Fibroblast of skin of right biceps (primary cell): ENCODE data around the gene ANXA4.
A peak's percentile ranks its signal among the peaks of the same experiment; 100 is the strongest.
"Not testable (repeated sequence)": the region's sequence is repeated elsewhere in the genome, so short reads cannot be mapped to it uniquely, and the experiment has no call there.

Experiments
- DNase-seq: peaks from one replicate; pipeline ENCODE4 v3.0.0-alpha.2; 2013

Gene ANXA4

GRCh38 chr2:69721022-69721421, 20.9 kb upstream of the ANXA4 start:
- DNase-seq = no peak

DNA sequence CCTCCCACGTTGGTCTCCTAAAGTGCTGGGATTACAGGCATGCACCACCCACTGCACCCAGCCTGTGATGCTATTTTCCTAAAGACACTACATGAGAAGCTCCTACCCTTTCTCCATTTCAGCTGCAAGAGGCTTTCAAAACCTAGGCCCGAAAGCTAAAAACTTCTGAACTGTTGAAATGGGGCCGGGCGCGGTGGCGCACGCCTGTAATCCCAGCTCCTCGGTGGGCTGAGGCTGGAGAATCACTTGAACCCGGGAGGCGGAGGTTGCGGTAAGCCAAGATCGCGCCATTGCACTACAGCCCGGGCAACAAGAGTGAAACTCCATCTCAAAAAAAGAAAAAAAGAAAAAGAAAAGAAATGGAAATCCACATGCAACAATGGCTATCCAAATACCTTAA, 18.1 kb upstream of the ANXA4 start:
- no peak for DNase-seq

- peak; percentile 73 for DNase-seq
Measured at GRCh38 chr2:69724540-69725159, 17.3 kb upstream of the ANXA4 start.

DNA sequence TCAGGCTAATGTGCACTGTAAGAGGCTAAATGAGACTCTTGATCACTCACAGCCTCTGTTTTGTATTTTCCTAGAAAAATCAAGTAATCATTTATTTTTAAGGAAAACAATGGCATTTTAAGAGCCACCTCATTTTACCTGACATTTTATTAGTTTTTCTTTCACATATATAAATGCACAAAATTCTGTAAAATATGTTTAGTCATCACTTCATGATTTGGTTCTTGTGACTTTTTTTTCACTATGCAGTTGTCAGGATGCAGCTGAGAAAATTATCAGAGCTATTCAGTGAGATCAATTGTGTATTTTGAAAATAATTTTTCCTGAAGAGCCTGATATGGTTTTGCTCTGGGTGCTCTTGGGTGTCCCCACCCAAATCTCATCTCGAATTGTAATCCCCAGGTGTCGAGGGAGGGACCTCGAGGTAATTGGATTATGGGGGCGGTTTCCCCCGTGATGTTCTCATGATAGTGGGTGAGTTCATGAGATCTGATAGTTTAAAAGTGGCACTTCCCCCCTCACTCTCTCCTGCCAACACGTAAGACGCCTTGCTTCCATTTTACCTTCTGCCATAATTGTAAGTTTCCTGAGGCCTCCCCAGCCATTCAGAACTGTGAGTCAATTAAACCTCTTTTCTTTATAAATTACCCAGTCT, 16.1 kb upstream of the ANXA4 start:
- DNase-seq = no peak

GRCh38 chr2:69729266-69729665, 12.7 kb upstream of the ANXA4 start:
- DNase-seq = no peak

GRCh38 chr2:69729781-69730180, 12.2 kb upstream of the ANXA4 start:
- DNase-seq = no peak

GRCh38 chr2:69731147-69731970, 10.6 kb upstream of the ANXA4 start:
- DNase-seq = no peak

- peak; percentile 28 for DNase-seq
Measured at GRCh38 chr2:69733342-69734034, 8.4 kb upstream of the ANXA4 start.

DNA sequence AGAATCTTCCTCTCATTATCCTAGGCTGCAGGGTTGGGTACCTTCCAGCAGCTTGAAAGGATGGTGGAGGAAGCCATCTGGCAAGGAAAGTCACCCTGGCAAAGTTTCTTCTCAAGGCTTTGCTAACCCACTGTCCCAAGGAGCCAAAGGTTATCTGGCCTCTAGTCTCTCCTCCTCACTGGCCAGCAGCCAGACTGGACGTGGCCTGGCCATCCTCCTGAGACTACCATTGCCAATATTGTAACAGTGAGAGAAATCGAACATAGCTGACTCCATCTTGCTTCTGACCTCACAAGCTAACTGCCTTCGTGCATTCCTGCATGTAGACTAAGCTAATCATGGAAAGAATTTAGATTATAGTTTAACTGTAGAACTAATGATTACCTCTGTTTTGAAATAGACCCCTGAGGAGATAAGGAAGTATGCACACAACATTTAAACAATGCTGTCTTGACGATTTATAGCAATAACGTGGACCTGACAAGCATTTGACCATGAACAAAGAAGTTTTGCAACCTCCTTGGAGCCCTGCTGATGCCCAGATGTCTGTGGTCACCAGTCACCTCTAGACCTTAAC, 7.8 kb upstream of the ANXA4 start:
- DNase-seq = no peak

DNA sequence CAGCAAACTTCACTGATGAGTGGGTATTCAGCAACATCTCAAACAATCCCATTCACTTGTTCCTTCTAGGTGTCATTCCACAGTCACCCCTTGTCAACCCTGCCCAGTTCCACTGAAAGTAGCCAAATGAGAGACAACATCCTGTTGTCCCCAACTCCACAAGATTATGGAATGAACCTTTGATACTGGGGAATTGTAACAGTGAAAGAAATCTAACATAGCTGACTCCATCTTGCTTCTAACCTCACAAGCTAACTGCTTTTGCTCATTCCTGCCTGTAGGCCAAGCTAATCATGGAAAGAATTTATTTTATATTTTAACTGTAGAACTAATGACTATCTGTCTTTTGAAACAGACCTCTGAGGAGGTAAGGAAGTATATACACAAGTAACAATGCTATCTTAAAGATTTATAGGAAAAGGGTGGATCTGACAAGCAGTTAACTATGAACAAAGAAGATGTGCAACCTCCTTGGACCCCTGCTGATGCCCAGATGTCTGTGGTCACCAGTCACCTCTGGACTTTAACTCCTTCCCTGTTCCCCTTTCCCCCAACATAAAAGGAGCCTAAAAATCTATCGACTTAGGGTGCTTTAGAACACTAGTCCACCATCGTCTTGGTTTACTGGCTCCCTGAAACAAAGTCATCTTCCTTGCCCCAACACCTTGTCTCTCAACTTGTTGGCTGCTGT, 6.9 kb upstream of the ANXA4 start:
- no peak for DNase-seq

DNA sequence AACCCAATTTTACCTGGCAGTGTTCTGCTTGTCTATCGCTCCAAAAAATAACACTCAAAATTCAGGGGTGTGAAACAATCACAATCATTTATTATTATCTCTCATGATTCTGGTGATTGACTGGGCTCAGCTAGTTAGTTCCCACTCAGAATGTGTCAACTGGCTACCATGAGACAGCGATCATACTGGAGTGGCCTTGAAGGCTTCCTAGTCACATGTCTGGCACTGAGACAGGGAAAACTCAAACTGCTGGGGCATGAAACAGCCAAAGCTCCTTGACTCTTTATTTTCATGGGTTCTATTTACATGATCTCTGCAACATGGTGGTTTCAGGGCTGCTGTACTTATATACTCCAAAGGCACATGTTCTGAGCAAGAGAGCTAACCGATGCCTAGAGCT, 6.2 kb upstream of the ANXA4 start:
- DNase-seq = no peak

DNA sequence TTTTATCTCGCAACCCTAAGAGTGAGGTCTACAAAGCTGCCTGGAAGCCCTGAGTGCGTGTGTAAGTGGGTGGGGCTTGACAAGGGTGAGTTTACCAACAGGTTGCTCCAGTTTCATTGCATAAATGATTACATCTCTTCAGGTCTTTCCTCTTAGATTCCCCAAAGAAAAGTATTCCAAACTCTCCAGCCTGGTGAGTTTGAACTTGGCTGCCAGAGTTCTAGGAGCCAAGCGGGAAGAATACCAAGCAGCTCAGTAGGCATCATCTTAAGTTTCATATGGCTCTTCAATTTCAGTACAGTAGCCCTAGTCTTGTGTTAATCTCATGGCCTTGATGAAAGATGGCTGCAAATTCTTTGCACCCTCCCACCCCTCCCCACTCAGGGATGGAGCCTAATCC, 3.8 kb upstream of the ANXA4 start:
- DNase-seq = not testable (repeated sequence)

DNA sequence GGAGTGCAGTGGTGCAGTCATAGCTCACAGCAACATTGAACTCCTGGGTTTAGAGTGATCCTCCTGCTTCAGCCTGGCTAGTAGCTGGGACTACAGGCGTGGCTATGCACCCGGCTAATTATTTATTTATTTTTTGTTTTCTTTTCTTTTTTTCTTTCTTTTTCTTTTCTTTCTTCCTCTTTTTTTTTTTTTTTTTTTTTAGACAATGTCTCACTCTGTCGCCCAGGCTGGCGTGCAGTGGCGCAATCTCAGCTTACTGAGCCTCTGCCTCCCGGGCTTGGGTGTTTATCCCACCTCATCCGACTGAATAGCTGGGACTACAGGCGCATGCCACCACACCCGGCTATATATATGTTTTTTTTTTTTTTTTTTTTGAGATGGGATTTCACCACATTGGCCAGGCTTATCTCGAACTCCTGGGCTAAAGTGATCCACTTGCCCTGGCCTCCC, 1.4 kb upstream of the ANXA4 start:
- DNase-seq = no peak

DNA sequence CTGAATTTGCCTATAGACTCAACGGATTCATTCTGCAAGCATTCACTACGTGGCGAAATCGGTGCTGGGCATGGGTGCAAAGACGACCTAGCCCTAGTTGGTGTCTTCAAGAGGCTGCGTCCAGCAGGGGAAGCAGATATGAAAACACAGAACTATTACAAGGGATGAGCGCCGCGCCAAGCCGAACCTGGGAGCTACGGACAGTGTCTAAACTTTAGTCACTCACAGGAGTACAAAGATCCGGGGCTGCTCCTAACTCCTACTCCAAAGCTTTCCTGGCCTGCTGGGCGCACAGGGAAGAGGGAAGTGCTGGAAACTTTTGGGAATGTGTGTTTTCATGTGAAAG, 732 bp upstream of the ANXA4 start:
- peak; percentile 80 for DNase-seq

GRCh38 chr2:69742322-69742952, 503 bp downstream of the ANXA4 start:
- DNase-seq = no peak

GRCh38 chr2:69743847-69744264, 1.9 kb downstream of the ANXA4 start:
- no peak for DNase-seq

DNA sequence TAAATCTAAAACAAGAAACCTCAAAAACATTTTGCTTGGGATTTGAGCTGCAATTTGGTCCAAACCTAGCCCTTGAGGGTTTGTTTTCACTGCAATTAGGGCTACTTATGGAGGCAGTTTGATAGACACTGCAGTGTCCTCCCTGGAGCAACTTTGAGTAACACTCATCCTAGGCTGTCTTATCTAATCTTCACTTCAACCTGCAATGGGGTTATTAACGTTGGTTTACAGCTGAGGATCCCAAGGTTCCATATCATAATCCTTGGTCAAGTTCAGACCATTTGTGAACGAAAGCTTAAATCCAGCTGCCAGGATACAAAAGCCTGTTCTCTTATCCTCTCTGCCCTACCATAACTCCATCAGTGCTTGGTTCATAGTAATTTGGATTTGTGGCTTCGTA, 2.5 kb downstream of the ANXA4 start:
- DNase-seq = no peak

- no peak for DNase-seq
Measured at GRCh38 chr2:69745035-69745434, 3.1 kb downstream of the ANXA4 start.

- no peak for DNase-seq
Measured at GRCh38 chr2:69750246-69750645, 8.3 kb downstream of the ANXA4 start.

GRCh38 chr2:69753659-69754363, 11.9 kb downstream of the ANXA4 start:
- DNase-seq = no peak

DNA sequence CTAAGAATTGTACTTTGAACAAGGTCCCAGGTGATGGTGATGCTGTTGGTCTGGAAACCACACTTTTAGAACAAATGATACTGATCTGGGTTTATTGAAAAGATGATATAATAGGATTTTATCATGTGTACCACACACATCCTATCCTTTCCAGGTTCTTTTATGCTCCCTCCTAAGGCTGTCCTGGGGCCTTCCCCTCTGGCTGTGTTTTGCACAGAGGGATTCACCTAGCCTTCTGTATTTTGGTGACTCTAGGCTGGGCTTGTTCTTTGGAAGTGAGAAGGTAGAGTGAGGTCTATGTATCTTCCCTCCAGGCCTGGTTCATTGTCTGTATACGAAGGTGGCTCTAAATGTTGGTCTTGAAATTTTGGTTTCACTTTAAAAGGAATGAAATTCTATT, 12.7 kb downstream of the ANXA4 start:
- no peak for DNase-seq
